Brain microvascular endothelial cell (primary cell): ENCODE measurements around the gene CHP1.
"Not testable (repeated sequence)": the region's sequence is repeated elsewhere in the genome, so short reads cannot be mapped to it uniquely, and the experiment has no call there.

ENCODE experiments used
- DNase-seq: peaks from one replicate; pipeline ENCODE4 v3.0.0-alpha.2; 2020
- H3K27ac ChIP-seq: fragments of 250-450 bp; sonication (Bioruptor Pico); 2 replicates; pipeline ENCODE4 v1.5.1; 2020; ENCODE audit warnings: mild to moderate bottlenecking, moderate library complexity
- H3K27me3 ChIP-seq: fragments of 250-450 bp; sonication (Bioruptor Pico); replicated peaks from 2 replicates; pipeline ENCODE4 v1.5.1; 2020; ENCODE audit warnings: mild to moderate bottlenecking
- H3K36me3 ChIP-seq: fragments of 250-450 bp; sonication (Bioruptor Pico); replicated peaks from 2 replicates; pipeline ENCODE4 v1.5.1; 2020; ENCODE audit warnings: mild to moderate bottlenecking
- H3K4me3 ChIP-seq: 2 replicates; pipeline ENCODE4 v1.5.1; 2011; ENCODE audit warnings: low read depth, mild to moderate bottlenecking, control low read depth, low read length, moderate library complexity
- in situ Hi-C: cut with HindIII; loops from 2 replicates; pipeline ENCODE4 v1.10.0; 2017; ENCODE audit warnings: low sequenced_read_pairs, low pct_ligation_motif_present
- TF ChIP-seq, protein P1 (sequence below): IDR thresholded peaks from 2 replicates; pipeline ENCODE4 v1.5.1; 2011; ENCODE audit warnings: low read depth, mild to moderate bottlenecking, moderate library complexity, low read length, control low read depth, inconsistent platforms; ENCODE audit errors: missing control alignments

The CHP1 gene

DNA sequence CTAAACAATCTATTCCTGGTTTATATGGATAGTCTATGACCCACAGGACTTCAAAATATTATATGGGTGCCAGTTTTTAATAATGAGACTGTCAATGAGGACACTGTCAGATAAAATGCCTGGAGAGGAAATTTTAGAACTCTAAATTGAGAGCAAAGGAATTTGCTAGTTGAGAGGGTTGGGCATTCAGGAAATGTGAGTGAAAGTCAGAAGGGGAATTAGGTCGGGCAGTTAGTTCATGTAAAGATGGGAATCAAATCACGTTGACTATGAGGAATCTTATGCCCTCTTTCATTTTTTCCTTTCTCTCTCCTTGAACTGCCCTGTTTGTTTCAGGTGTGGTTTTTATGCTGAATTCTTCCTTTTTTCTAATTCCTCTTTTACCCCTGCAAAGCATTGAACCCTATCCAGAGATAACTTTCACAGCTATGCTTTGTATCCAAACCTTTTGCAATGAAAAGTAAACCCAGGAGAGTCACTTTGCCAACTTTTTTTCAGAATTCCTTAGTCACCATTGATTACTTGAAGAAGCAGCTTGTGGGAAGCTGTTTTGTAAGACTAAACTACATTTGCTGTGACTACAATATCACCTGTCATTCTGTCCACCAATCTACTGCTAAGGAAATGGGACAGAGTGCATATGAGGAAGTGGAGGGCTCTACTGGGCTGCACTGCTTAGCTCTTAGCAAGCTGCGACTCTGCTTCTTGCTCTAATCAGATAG is 27.8 kb downstream of the CHP1 start:
- Histone ChIP-seq H3K27ac (no peak overlapping the region), H3K4me3 (no peak overlapping the region), H3K36me3 (peaks cover 30% of the 10 kb centered on the region), H3K27me3 (no peaks in the 10 kb centered on the region)
- in situ Hi-C loops = no loop called here
- DNase-seq = no peak
- TF ChIP-seq, protein P1, sequence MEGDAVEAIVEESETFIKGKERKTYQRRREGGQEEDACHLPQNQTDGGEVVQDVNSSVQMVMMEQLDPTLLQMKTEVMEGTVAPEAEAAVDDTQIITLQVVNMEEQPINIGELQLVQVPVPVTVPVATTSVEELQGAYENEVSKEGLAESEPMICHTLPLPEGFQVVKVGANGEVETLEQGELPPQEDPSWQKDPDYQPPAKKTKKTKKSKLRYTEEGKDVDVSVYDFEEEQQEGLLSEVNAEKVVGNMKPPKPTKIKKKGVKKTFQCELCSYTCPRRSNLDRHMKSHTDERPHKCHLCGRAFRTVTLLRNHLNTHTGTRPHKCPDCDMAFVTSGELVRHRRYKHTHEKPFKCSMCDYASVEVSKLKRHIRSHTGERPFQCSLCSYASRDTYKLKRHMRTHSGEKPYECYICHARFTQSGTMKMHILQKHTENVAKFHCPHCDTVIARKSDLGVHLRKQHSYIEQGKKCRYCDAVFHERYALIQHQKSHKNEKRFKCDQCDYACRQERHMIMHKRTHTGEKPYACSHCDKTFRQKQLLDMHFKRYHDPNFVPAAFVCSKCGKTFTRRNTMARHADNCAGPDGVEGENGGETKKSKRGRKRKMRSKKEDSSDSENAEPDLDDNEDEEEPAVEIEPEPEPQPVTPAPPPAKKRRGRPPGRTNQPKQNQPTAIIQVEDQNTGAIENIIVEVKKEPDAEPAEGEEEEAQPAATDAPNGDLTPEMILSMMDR = no peak

DNA sequence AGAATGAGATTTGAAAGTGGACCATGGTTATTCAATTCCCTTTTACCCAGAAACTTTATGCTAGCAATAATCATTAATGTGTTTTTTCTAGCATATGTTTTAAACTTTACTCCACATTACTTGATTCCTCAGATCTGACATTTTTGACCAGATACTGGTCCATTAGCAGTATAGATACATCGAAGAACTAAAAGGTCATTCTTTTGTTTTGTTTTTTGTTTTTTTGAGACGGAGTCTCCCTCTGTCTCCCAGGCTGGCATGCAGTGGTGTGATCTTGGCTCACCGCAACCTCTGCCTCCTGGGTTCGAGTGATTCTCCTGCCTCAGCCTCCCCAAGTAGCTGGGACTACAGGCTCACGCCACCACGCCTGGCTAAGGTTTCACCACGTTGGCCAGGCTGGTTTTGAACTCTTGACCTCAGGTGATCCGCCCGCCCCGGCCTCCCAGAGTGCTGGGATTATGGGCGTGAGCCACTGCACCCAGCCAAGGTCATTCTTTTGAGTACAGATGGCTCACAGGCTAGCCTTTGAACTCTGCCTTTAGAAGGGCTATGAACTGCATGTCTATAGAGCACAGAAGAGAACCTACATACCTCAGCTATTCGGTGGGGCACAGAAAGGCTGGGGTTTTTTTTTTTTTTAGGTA is 28.6 kb downstream of the CHP1 start:
- in situ Hi-C loops = no loop called here
- peaks cover 32% of the 10 kb centered on the region for H3K36me3 ChIP-seq

DNA sequence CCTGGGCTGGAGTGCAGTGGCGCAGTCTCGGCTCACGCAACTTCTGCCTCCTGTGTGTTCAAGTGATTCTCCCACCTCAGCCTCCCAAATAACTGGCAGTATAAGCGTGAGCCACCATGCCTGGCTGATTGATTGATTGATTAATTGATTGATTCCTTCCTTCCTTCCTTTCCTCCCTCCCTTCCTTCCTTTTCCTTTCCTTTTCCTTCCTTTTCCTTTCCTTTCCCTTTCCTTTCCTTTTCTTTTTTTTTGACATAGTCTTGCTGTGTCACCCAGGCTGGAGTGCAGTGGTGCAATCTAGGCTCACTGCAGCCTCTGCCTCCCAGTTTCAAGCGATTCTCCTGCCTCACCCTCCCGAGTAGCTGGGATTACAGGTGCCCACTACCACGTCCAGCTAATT is 29.9 kb downstream of the CHP1 start:
- H3K36me3 ChIP-seq = peaks cover 27% of the 10 kb centered on the region
- H3K27me3 ChIP-seq, H3K27ac ChIP-seq, in situ Hi-C loops, H3K4me3 ChIP-seq, DNase-seq: not testable (repeated sequence)

More for the DNA sequence above, 28.6 kb downstream of the CHP1 start:
- no peak for DNase-seq
- no peaks in the 10 kb centered on the region for H3K27me3 ChIP-seq
- TF ChIP-seq, protein P1 = no peak
- H3K27ac ChIP-seq = no peak overlapping the region
- H3K4me3 ChIP-seq = no peak overlapping the region

DNA sequence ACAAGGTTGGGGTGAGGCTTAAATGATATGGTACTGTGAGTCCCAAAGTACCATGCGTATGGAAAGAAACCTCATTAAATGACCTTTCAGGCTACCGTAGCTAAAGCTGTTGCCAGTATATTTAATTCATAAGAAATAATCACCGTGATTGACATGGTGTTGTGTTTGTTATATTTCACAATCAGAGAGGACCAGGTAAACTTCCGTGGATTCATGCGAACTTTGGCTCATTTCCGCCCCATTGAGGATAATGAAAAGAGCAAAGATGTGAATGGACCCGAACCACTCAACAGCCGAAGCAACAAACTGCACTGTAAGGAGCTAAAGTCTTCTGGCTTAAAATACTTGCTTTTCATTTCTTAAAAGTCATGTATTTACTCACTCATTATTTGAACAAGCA is 31.5 kb downstream of the CHP1 start:
- Histone ChIP-seq H3K27me3 (no peaks in the 10 kb centered on the region), H3K36me3 (peaks cover 24% of the 10 kb centered on the region), H3K27ac (no peak overlapping the region), H3K4me3 (no peak overlapping the region)
- in situ Hi-C loops = no loop called here
- no peak for DNase-seq
- TF ChIP-seq, protein P1 = no peak

DNA sequence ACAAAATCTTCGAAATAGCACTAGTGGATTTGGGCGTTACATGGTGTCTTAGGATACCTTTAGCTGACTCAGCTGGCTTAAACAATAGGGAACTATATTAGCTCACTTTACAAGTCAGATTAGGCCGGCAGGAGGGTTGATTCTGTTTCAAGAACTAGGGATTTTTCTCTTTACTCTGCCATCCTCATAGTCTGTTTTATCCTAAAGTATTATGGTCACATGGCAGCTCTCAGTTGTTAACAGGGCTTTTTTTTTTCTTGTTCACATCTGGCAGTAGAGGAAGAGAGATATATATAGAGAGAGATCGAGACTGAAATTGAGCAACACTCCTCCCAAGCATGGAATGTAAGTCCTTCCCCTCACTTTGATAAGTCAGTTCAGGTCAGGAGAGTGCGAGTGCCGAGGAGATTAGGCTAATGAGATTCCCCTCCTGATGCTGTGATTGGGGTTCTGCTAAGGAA is 32.9 kb downstream of the CHP1 start:
- in situ Hi-C loops = no loop called here
- TF ChIP-seq, protein P1 = no peak
- Histone ChIP-seq H3K27me3 (no peaks in the 10 kb centered on the region), H3K36me3 (peaks cover 20% of the 10 kb centered on the region), H3K4me3 (no peak overlapping the region), H3K27ac (no peak overlapping the region)
- no peak for DNase-seq

DNA sequence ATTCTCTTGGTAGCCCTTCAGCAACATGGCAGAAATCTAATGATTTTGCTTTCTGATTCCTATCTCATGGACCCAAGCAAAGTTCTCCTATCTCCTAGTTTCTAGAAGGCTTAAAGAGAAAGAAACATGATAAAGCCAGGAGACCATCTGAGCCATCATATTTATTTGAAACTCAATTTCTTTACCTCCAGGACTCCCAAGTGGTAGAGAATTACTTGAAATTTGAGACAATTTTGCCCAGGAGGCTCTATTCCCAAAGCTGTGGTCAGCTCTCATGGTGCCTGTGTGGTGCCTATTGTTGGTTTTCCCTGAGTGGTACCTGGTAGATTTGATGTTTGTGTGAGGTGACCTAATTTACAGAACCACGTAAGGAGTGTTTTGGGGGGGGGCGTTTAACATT is 38.8 kb downstream of the CHP1 start:
- no peak overlapping the region for H3K4me3 ChIP-seq
- no peaks in the 10 kb centered on the region for H3K27me3 ChIP-seq
- no peak overlapping the region for H3K27ac ChIP-seq
- TF ChIP-seq, protein P1 = no peak
- DNase-seq = no peak
- in situ Hi-C loops = no loop called here
- peaks cover 11% of the 10 kb centered on the region for H3K36me3 ChIP-seq
